NCI-H2196 (cell line): ENCODE data around the gene DDR2.
"Not testable (repeated sequence)": the region's sequence is repeated elsewhere in the genome, so short reads cannot be mapped to it uniquely, and the experiment has no call there.

Experiments used
- DNase-seq: peaks from one replicate; lab custom pipeline; 2025; ENCODE audit not compliant: unreplicated experiment; lab: John Stamatoyannopoulos, UW

DDR2 gene

GRCh38 chr1:162632217-162632666 is at the start of gene DDR2:
TSS of gene DDR2 (plus strand) at chr1:162632464. CDS start at chr1:162719064, 86,600 bp downstream.
- no peak for DNase-seq

- DNase-seq, result not testable (repeated sequence)
Measured at GRCh38 chr1:162582901-162583300, 49.4 kb upstream of the DDR2 start.

- DNase-seq, result not testable (repeated sequence)
Measured at GRCh38 chr1:162585101-162585500, 47.2 kb upstream of the DDR2 start.

GRCh38 chr1:162587347-162587746 is 44.9 kb upstream of the DDR2 start:
- DNase-seq, result peak; percentile 88

DNA sequence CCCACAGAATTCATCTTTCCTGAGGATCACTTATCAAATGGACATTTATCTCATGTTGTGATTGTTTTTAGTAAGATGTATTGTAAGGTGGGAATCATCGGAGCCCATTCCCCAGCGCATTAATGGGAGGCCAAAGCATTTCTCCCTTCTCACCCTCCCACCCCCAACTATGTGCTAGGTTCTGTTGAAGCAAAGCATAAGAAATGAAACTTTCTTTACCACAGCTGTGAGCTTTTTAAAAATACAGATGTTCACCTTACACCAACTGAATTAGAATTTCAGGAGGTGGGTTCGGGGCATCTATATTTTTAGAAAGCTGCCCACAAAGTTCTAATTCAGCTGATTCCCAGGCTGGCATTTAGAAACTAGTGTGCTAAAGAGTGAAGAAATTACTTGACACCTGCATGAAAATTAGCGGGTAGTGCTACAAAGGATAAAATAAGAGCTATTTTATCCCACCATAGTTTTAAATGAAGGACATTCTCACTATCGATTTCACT is 44.5 kb upstream of the DDR2 start:
- DNase-seq, result no peak

DNA sequence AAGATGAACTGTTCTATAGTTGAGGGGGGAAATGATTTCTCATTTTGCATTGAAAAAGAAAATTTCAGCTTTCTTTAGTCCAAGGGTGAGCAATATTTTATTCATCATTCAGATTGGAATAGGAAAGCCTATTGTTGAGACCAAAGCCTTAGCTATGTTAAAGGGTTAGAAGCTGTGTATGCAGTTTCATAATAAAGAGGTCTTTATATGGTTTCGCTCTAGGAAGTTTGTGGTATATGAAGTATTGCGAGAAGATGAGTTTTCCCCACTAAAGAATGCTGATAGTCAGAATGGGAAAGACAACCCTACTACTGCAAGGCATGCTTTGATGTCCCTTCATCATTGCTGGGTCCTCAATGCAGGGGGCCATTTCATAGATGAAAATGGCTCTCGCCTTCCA is 42.2 kb upstream of the DDR2 start:
- no peak for DNase-seq

GRCh38 chr1:162590686-162591085 is 41.6 kb upstream of the DDR2 start:
- DNase-seq, result no peak

- DNase-seq, result no peak
Measured at GRCh38 chr1:162596514-162597170, 35.6 kb upstream of the DDR2 start.

GRCh38 chr1:162599451-162599850 is 32.8 kb upstream of the DDR2 start:
- DNase-seq, result no peak

DNA sequence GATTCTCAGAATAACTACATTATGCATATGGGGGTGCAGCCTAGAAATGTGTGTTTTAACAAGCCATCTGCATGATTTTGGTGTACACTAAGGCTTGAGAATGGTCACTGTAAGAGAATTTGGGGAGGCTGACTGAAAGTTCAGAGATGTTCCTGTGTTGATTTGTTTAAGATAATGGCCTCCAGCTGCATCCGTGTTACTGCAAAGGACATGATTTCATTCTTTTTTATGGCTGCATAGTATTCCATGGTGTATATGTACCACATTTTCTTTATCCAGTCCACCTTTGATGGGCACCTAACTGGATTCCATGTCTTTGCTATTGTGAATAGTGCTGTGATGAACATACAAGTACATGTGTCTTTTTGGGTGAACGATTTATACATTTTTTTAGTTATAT is 29.1 kb upstream of the DDR2 start:
- DNase-seq, result not testable (repeated sequence)

- DNase-seq, result no peak
Measured at GRCh38 chr1:162605225-162605927, 26.9 kb upstream of the DDR2 start.

DNA sequence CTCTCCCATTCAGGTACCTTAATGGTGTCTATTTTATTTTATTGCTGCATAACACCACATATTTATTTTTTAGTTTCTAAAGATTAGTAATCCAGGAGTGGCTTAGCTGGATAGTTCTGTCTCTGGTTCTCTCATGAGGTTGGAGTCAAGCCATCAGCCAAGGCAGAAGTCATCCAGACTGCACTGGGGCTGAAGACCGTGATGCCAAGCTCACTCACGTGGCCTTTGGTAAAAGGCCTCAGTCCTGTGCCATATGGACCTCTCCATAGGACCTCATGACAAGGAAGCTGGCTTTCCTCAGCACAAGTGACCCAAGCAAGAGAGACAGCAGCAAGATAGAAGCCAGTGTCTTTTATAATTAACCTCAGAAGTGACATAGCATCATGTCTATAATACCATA is 23.0 kb upstream of the DDR2 start:
- DNase-seq, result no peak

DNA sequence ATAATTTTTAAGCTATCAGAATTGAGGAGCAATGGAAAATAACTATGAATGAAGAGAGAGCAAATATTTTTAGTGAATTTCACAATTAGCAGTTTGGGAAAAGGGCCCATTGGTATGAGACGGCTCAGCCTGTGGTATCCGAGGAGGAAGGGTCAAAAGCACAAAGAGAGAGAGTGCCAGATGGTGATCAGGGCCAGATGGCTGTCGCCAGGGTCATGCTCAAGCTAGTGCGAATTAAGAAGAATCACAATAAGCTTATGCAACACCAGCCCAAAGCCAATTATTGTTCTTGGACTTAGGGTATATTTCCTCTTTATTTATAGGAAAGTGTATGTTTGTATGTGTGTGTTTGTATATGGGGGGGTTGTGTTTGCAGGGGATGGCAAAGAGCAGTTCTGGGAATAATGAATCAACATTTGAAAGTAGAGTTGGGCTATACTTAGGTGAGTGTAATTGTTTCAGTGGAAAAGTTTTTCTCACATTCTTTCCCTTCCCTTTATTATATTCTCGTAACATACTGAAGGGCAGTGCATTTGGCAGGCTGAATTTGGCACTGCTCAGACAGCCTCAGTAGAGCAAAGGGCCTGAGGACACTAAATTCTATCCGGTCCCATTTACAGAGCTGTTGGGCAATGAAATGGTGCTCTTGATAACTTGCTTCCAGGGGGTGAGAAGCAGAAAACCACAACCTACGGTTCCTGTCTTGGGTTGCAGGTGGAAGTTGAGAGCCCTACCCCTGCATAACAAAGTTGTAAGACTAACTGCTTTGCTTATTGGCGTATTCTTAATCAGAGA is 19.5 kb upstream of the DDR2 start:
- no peak for DNase-seq

DNA sequence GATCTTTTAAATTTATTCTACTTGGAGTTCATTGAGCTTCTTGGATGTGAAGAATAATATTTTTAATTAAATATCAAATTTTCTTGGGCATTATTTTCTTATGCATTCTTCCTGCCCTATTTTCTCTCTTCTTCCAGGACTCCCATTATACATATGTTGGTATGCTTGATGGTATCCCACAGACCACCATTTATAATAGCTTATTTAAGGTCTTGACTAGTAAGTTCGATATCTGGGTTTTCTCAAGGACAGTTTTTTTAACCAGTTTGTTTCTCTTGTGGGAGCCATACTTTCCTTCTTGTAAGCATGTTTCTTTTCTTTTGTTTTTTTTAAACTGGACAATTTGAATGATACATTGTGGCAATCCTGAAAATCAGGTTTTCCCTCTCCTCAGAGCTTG is 15.4 kb upstream of the DDR2 start:
- no peak for DNase-seq

GRCh38 chr1:162617513-162617912 is 14.8 kb upstream of the DDR2 start:
- DNase-seq, result no peak

- no peak for DNase-seq
Measured at GRCh38 chr1:162619076-162619475, 13.2 kb upstream of the DDR2 start.

GRCh38 chr1:162621256-162621655 is 11.0 kb upstream of the DDR2 start:
- no peak for DNase-seq

- no peak for DNase-seq
Measured at GRCh38 chr1:162625679-162626078, 6.6 kb upstream of the DDR2 start.

DNA sequence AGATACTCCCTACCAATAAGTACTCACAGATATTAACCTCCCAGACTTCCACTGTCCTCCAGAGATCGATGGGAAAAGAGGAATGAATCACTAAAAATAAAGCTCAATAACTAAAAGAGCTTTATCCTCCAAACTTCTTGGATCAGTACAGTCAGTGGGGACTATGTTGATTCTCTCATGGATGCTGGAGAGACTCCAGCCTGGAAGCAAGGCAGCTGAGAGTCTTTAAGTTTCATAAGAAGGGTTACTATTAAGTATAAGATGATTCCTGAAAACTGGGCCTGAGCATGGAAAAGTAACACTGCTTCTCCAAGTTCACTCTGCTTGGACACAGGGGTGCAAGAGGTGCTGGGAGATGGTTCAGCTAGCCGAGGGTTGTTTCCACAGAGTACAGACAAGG is 6.2 kb upstream of the DDR2 start:
- DNase-seq, result no peak

- DNase-seq, result no peak
Measured at GRCh38 chr1:162626761-162627160, 5.5 kb upstream of the DDR2 start.

- peak; percentile 19 for DNase-seq
Measured at GRCh38 chr1:162627662-162628296, 4.5 kb upstream of the DDR2 start.
